Measurements from ENCODE around the gene PIP4K2A.

The PIP4K2A gene

DNA sequence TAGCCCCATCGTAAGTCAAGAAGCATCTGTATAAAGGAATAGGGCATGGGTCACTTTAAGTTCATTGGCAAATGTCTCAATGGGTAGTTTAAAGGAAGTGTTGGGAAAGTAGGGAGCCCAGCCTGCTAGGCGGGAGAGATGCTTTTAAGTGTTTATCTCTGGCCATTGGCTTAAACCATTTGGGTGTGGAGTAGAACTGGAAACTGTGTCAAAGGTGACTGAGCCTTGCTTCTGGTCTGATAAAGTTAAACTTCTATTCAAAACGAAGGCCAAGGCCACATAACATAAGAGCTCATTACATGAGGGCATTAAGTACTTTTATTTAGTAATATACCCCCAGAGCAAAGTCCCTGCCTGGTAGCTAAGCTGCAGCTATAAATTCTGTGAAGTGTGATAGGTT is 220.4 kb downstream of the PIP4K2A start:
- in situ Hi-C loops (cut with MboI; ENCODE audit: low sequenced_read_pairs), result no loop called here

DNA sequence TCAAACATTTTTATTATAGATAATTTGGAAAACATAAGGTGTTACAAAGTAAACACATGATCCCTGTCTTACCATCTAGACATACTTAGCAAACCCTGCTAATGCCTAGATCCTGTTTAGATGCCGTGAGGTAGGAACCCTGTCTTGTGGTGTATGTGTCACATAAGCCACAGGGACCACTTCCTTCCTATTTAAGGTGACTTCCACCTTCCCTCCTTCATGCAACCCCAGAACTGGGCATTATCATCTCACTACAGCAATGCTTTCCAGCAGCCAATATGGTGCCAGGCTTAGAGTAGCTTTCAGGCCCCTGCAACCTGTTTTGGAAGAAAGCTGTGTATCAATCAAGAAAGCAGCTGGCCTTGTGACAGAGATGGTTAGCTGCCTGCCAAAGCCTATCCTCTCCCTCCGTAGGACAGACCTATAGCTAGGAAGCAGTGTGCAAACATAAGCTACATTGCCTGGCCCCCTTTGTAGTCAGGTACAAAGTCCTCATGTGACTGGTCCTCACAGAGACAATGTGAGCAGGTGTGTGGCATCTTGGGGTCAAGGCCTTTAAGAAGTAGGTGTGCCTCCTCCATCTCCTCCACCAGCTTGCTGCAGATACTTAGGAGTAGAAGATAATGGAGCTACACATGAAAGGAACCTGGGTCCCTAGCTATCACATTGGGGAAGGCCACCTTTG is 222.3 kb downstream of the PIP4K2A start:
- in situ Hi-C loops (cut with MboI; ENCODE audit: low sequenced_read_pairs), result no loop called here

DNA sequence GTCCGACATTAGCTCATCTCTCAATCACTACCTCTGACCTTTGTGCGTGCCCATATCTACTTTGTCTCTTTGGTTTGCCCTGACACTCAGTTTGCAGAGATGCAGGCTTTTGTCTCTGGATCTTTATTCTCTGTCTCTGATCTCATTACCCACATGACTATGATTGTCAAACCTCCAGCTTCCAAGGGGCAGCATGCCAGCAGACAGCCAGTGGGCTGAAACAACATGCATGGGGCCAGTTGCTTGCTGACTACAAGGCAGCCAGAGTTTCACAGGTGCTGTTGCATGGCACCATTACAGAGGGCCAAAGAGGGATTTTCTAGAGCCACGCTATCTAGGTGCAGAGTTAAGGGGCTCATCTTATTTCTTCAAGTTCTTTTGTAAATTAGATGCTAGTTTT is 222.9 kb downstream of the PIP4K2A start:
- in situ Hi-C loops (cut with MboI; ENCODE audit: low sequenced_read_pairs), result no loop called here

- in situ Hi-C loops (cut with MboI; ENCODE audit: low sequenced_read_pairs), result no loop called here
Measured at GRCh38 chr10:22489975-22490374, 224.4 kb downstream of the PIP4K2A start.

GRCh38 chr10:22489467-22489866 is 224.9 kb downstream of the PIP4K2A start:
- in situ Hi-C loops (cut with MboI; ENCODE audit: low sequenced_read_pairs), result no loop called here

- in situ Hi-C loops (cut with MboI; ENCODE audit: low sequenced_read_pairs), result no loop called here
Measured at GRCh38 chr10:22486431-22486830, 227.9 kb downstream of the PIP4K2A start.
